Thoracic aorta (tissue), 2 donors: ENCODE results near the gene MARCKSL1. TPM values are rescaled to one million over a fixed set of nuclear protein-coding genes. Genes with fewer than 3 reads are reported as not detected.

Source experiments
- ATAC-seq: fragments of 150-250 bp; one replicate; pipeline ENCODE4 v1.8.0; 2017; ENCODE audit warnings: low read depth; ENCODE audit not compliant: insufficient number of reproducible peaks, low FRiP score
- DNase-seq: peaks from one replicate; pipeline ENCODE4 v3.0.0-alpha.2; 2020; ENCODE audit warnings: low spot score
- H3K27ac ChIP-seq, 2 donors: fragments of 200-600 bp; sonication (generic); 1 replicate in 1 of 2; 2 replicates in 1 of 2; pipeline ENCODE4 v1.5.1; 2016; ENCODE audit warnings: mild to moderate bottlenecking in 2 of 2, moderate library complexity in 2 of 2
- H3K27me3 ChIP-seq: fragments of 200-600 bp; sonication (generic); replicated peaks from 2 replicates; pipeline ENCODE4 v1.6.0; 2016; ENCODE audit warnings: mild to moderate bottlenecking; ENCODE audit not compliant: insufficient read depth
- H3K36me3 ChIP-seq: fragments of 200-600 bp; sonication (generic); one replicate; pipeline ENCODE4 v1.5.1; 2016
- H3K4me1 ChIP-seq, 2 donors: fragments of 200-600 bp; sonication (generic); 1 replicate in 1 of 2; 2 replicates in 1 of 2; pipeline versions ENCODE4 v1.5.1 to v1.6.0; 2016; ENCODE audit warnings: low read depth in 2 of 2, mild to moderate bottlenecking in 1 of 2; ENCODE audit not compliant: control insufficient read depth in 1 of 2
- H3K4me3 ChIP-seq: fragments of 200-600 bp; sonication (generic); 2 replicates; pipeline ENCODE4 v1.5.1; 2016; ENCODE audit warnings: mild to moderate bottlenecking
- H3K9me3 ChIP-seq: fragments of 200-600 bp; sonication (generic); 2 replicates; pipeline ENCODE4 v1.5.1; 2016
- CTCF ChIP-seq: fragments of 200-600 bp; sonication (generic); IDR thresholded peaks from one replicate; pipeline ENCODE4 v1.5.1; 2019; ENCODE audit warnings: antibody characterized with exemption
- total RNA-seq, 2 donors: library from RNA; depleted of rRNA; stranded (reverse); fragments of >200 nt; gene quantifications; one replicate each; pipeline versions ENCODE4 v1.1.0 to v1.2.3, GENCODE V29; 2016

The MARCKSL1 gene
- total RNA-seq, 2 donors from 2014 or later = 3.7 to 10.9 TPM

GRCh38 chr1:32372149-32372756, 36.2 kb upstream of the MARCKSL1 start:
- ATAC-seq (no peak), DNase-seq (no peak)
- Histone ChIP-seq H3K4me1 (no peaks in the 10 kb centered on the region), H3K27me3 (no peaks in the 10 kb centered on the region), H3K27ac (no peak overlapping the region), H3K9me3 (no peaks in the 10 kb centered on the region), H3K4me3 (no peak overlapping the region), H3K36me3 (peaks cover 77% of the 10 kb centered on the region)
- TF ChIP-seq CTCF = no peak

GRCh38 chr1:32367912-32368635, 32.0 kb upstream of the MARCKSL1 start:
- Histone ChIP-seq H3K27me3 (no peaks in the 10 kb centered on the region), H3K27ac (no peak overlapping the region), H3K4me3 (no peak overlapping the region), H3K9me3 (no peaks in the 10 kb centered on the region), H3K36me3 (peaks cover 56% of the 10 kb centered on the region), H3K4me1 (no peaks in the 10 kb centered on the region)
- TF ChIP-seq CTCF = no peak
- DNase-seq = no peak
- ATAC-seq = no peak

GRCh38 chr1:32365445-32365844, 29.4 kb upstream of the MARCKSL1 start:
- no peak for ATAC-seq
- no peak for DNase-seq
- Histone ChIP-seq H3K9me3 (no peaks in the 10 kb centered on the region), H3K36me3 (peaks cover 42% of the 10 kb centered on the region), H3K27ac (no peak overlapping the region), H3K4me1 (peaks cover 3 to 14% of the 10 kb centered on the region in 2 donors), H3K4me3 (no peak overlapping the region), H3K27me3 (no peaks in the 10 kb centered on the region)
- TF ChIP-seq CTCF = no peak

GRCh38 chr1:32364836-32365235, 28.8 kb upstream of the MARCKSL1 start:
- DNase-seq = no peak
- Histone ChIP-seq H3K4me3 (no peak overlapping the region), H3K36me3 (peaks cover 40% of the 10 kb centered on the region), H3K9me3 (no peaks in the 10 kb centered on the region), H3K27ac (no peak overlapping the region), H3K27me3 (no peaks in the 10 kb centered on the region), H3K4me1 (peaks cover 3 to 14% of the 10 kb centered on the region in 2 donors)
- ATAC-seq = no peak
- TF ChIP-seq CTCF = no peak

- H3K27me3 ChIP-seq = no peaks in the 10 kb centered on the region
- no peak for TF ChIP-seq CTCF
- peaks cover 3 to 14% of the 10 kb centered on the region in 2 donors for H3K4me1 ChIP-seq
- ATAC-seq = no peak
- H3K4me3 ChIP-seq = no peak overlapping the region
- DNase-seq = no peak
- H3K27ac ChIP-seq = no peak overlapping the region
- peaks cover 31% of the 10 kb centered on the region for H3K36me3 ChIP-seq
- H3K9me3 ChIP-seq = no peaks in the 10 kb centered on the region
These were observed 27.7 kb upstream of the MARCKSL1 start for GRCh38 chr1:32363713-32364112.
